MM.1S (cell line): ENCODE measurements around the gene SHFL.

Experiments
- EZH2 ChIP-seq: fragments of 300-600 bp; sonication (generic); optimal IDR thresholded peaks from 2 replicates; pipeline ENCODE3; 2017; ENCODE audit warnings: low read depth, mild to moderate bottlenecking, antibody characterized with exemption, low read length, mixed read lengths
- EZH2phosphoT487 ChIP-seq: fragments of 300-600 bp; sonication (generic); IDR thresholded peaks from 2 replicates; pipeline ENCODE4 v1.6.1; 2018; ENCODE audit warnings: antibody characterized with exemption, low read length
- TF ChIP-seq, protein P1 (sequence below): fragments of 300-600 bp; sonication (generic); IDR thresholded peaks from 2 replicates; pipeline ENCODE4 v1.5.1; 2016; ENCODE audit warnings: antibody characterized with exemption, low read length, mixed read lengths

DNA sequence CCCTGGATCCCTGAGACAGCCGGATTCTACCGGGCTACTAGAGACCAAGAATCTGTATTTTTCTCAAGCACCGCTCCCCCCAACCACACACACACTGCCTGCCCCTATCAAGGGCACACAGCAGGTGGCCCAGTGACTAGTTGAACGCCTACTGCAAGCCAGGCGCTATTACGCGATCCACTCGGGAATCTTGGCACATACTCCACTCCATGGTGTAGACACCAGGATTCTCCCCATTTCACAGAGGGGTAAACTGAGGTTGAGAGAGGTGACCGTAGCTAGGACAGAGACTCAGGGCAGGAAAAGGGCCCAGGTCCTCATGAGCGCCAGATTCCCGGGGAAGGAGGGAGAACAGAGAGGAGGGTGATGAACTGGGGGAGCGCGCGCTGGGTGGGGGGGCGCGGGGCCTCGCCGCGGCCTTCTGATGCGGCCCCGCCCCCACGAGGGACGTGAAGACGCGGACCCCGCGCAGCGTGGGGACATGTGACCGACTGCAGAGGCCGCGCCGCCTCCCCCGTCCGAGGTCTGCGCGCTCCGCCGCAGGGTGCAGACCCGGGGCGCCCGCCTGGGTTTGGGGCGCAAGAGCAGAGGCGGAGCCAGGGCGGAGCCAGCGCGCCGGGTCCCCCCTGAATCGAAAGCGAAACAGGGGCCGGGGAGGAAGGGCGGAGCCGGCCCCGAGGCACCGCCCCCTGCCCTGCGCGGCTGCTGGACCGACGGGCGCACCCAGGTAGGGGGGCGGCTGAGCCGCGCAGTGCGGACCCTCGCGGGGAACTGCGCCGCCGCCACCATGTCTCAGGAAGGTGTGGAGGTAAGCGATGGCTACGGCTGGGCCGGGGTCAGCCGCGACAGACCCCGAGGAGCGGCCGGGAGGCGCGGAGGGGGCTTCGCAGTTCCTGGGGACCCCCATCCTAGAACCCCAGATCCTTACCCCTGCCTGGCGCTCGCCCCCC lies at the start of gene SHFL:
- TF ChIP-seq, protein P1, sequence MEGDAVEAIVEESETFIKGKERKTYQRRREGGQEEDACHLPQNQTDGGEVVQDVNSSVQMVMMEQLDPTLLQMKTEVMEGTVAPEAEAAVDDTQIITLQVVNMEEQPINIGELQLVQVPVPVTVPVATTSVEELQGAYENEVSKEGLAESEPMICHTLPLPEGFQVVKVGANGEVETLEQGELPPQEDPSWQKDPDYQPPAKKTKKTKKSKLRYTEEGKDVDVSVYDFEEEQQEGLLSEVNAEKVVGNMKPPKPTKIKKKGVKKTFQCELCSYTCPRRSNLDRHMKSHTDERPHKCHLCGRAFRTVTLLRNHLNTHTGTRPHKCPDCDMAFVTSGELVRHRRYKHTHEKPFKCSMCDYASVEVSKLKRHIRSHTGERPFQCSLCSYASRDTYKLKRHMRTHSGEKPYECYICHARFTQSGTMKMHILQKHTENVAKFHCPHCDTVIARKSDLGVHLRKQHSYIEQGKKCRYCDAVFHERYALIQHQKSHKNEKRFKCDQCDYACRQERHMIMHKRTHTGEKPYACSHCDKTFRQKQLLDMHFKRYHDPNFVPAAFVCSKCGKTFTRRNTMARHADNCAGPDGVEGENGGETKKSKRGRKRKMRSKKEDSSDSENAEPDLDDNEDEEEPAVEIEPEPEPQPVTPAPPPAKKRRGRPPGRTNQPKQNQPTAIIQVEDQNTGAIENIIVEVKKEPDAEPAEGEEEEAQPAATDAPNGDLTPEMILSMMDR = no peak
- no peak for TF ChIP-seq EZH2
- no peak for TF ChIP-seq EZH2phosphoT487
